Neural crest cell (in vitro differentiated cells): ENCODE measurements around the gene IGSF9B. TPM values are rescaled to one million over a fixed set of nuclear protein-coding genes. Genes with fewer than 3 reads are reported as not detected.
A peak's percentile ranks its signal among the peaks of the same experiment; 100 is the strongest.

Source experiments
- DNase-seq: peaks from one replicate; pipeline ENCODE4 v3.0.0; 2021; ENCODE audit warnings: low read depth, mixed read lengths, low spot score
- H3K27ac Mint-ChIP-seq: one replicate; pipeline ENCODE4 v1.8.0; 2021; ENCODE audit warnings: mild to moderate bottlenecking, mixed read lengths; ENCODE audit not compliant: unreplicated experiment
- H3K27me3 Mint-ChIP-seq: 2 replicates; pipeline ENCODE4 v1.8.0; 2021; ENCODE audit warnings: low read depth, mild to moderate bottlenecking, mixed read lengths
- H3K36me3 Mint-ChIP-seq: 2 replicates; pipeline ENCODE4 v1.8.0; 2021; ENCODE audit warnings: low read depth, mild to moderate bottlenecking, mixed read lengths
- H3K4me1 Mint-ChIP-seq: 2 replicates; pipeline ENCODE4 v1.8.0; 2021; ENCODE audit warnings: mixed read lengths
- H3K4me3 Mint-ChIP-seq: one replicate; pipeline ENCODE4 v1.8.0; 2021; ENCODE audit warnings: mild to moderate bottlenecking, mixed read lengths
- H3K9me3 Mint-ChIP-seq: 2 replicates; pipeline ENCODE4 v1.8.0; 2021; ENCODE audit warnings: mixed read lengths
- CTCF ChIP-seq: fragments of 200-600 bp; sonication (generic); conservative IDR thresholded peaks from 2 replicates; pipeline ENCODE4 v1.5.0; 2021; ENCODE audit warnings: antibody characterized with exemption, mild to moderate bottlenecking
- total RNA-seq: library from RNA; stranded (reverse); gene quantifications from 2 replicates; pipeline ENCODE4 v1.2.1, GENCODE V29; 2021

The IGSF9B gene
- total RNA-seq, 1 donor from 2014 or later = 12.9 TPM

GRCh38 chr11:133904818-133905515 is 51.8 kb downstream of the IGSF9B start:
- no peaks in the 10 kb centered on the region for H3K36me3 Mint-ChIP-seq
- no peaks in the 10 kb centered on the region for H3K4me1 Mint-ChIP-seq
- no peak overlapping the region for H3K4me3 Mint-ChIP-seq
- no peaks in the 10 kb centered on the region for H3K27me3 Mint-ChIP-seq
- H3K9me3 Mint-ChIP-seq = peaks cover 2% of the 10 kb centered on the region
- no peak for DNase-seq
- H3K27ac Mint-ChIP-seq = no peak overlapping the region
- TF ChIP-seq CTCF = no peak

DNA sequence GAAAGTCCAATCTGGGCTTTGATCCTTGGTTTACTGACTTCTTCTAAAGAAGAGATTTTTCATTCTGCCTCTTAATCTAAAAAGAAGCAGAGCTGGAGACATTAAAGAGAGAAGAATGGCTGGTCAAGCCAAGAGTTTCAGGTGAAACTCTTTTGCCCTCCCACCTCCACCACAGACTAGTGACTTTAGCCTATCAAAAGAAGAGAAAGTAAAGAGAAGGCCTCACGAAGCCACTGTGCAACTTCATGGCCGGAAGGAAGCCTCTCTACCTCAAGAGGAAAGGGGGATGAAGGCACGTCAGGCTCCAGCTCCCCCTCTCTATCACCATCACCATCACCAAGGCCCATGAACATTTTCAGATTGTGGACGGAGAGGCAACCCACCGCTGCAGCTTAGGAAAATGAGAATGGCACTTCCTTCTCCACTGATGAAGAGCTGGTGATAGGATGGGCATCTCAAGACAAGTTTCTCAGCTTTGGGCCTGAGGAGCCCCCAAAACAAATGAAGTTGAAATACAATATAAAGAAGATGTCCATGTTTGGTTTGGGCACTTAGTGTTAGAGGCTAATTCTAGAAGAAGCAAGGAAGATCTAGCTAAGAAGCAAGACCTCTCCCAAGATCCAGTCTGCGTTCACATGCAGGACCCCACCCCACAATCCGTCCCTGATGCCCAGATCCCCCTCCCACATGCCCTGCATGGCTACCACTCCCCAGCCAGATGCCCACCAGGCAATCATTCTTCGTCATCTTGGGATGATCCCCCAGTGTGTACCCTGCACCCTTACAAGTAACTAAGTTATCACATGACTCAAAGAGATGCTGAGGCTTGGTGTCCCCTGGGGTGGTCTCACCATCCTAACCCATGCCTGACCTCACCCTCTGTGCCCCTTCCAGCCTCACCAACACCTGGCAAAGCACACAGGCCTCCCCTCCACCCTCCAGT is 52.6 kb downstream of the IGSF9B start:
- no peaks in the 10 kb centered on the region for H3K36me3 Mint-ChIP-seq
- H3K4me1 Mint-ChIP-seq = no peaks in the 10 kb centered on the region
- peak overlapping the region; percentile 31 for H3K27ac Mint-ChIP-seq
- no peak for DNase-seq
- no peak for TF ChIP-seq CTCF
- no peaks in the 10 kb centered on the region for H3K27me3 Mint-ChIP-seq
- H3K4me3 Mint-ChIP-seq = no peak overlapping the region
- peaks cover 2% of the 10 kb centered on the region for H3K9me3 Mint-ChIP-seq

DNA sequence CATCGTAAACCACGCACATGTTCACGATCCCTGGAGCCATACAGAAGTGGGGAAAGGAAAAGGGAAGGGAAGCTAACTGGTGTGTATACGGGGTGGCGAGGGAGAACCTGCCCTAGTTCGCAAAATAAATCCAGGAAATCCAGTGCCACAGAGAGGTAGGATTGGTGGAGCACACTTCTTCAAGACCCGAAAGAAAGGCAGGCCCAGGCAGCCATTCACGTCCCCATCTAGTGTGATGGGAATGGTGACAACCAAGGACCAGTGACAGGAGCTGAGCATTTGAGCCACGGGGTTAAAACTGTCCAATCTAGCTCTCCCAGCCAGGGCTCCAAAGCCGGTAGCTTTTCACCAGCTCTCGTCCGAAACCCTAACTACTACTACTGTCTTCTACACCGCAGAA is 53.7 kb downstream of the IGSF9B start:
- H3K9me3 Mint-ChIP-seq = peaks cover 2% of the 10 kb centered on the region
- H3K27me3 Mint-ChIP-seq = no peaks in the 10 kb centered on the region
- DNase-seq = no peak
- H3K4me1 Mint-ChIP-seq = no peaks in the 10 kb centered on the region
- no peak overlapping the region for H3K4me3 Mint-ChIP-seq
- H3K27ac Mint-ChIP-seq = no peak overlapping the region
- no peak for TF ChIP-seq CTCF
- no peaks in the 10 kb centered on the region for H3K36me3 Mint-ChIP-seq

GRCh38 chr11:133902506-133902905 is 54.3 kb downstream of the IGSF9B start:
- Mint-ChIP-seq H3K4me3 (no peak overlapping the region), H3K27ac (no peak overlapping the region), H3K4me1 (no peaks in the 10 kb centered on the region), H3K27me3 (no peaks in the 10 kb centered on the region), H3K36me3 (no peaks in the 10 kb centered on the region), H3K9me3 (peaks cover 2% of the 10 kb centered on the region)
- DNase-seq = no peak
- TF ChIP-seq CTCF = no peak

DNA sequence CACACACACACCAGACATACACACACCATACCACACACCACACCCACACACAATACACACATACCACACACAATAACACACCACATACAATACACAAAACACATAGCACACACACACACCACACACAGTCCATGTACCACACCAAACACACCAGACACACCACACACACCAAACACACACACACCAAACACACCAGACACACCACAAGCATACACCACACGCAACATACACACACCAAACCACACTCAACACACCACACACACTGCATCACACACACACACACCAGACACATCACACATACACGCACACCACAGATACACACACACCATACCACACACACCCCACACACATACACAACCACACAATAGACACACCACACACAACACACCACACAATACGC is 54.8 kb downstream of the IGSF9B start:
- no peak overlapping the region for H3K27ac Mint-ChIP-seq
- peaks cover 2% of the 10 kb centered on the region for H3K9me3 Mint-ChIP-seq
- TF ChIP-seq CTCF = no peak
- DNase-seq = no peak
- no peaks in the 10 kb centered on the region for H3K4me1 Mint-ChIP-seq
- no peaks in the 10 kb centered on the region for H3K36me3 Mint-ChIP-seq
- no peaks in the 10 kb centered on the region for H3K27me3 Mint-ChIP-seq
- H3K4me3 Mint-ChIP-seq = no peak overlapping the region
